Activated gamma-delta T cell treated with Interleukin-2 at 50 U/mL for 16 hours (primary cell): Measurements from ENCODE around the gene MYCBP2.
"Not testable (repeated sequence)": the region's sequence is repeated elsewhere in the genome, so short reads cannot be mapped to it uniquely, and the experiment has no call there.

Experiments
- DNase-seq: peaks from one replicate; pipeline ENCODE4 v3.0.0-alpha.2; 2020

The MYCBP2 gene

DNA sequence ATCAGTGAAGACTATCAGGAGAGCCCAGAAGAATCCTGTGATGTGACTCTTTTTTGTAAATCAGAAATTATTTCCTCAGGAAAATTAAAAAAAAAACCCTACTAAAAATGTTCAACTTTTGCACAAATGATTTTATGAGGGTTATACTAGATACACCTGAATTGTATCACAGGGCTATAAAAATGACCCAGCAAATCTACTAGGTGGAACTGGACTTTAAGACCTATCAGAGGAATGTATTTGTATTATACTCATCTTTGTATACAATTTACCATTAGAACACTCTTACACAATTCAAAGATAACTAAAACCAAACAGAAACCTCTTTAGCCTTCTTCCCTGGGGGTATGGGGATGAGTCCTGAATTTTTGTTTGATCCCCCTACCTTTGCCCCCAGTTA is 307.1 kb downstream of the MYCBP2 start:
- no peak for DNase-seq

- DNase-seq: no peak
Measured at GRCh38 chr13:77016888-77017623, 309.8 kb downstream of the MYCBP2 start.

- DNase-seq: no peak
Measured at GRCh38 chr13:77016251-77016812, 310.6 kb downstream of the MYCBP2 start.

GRCh38 chr13:77014906-77015685 is 311.8 kb downstream of the MYCBP2 start:
- DNase-seq: no peak

GRCh38 chr13:77013853-77014542 is 312.9 kb downstream of the MYCBP2 start:
- no peak for DNase-seq

- not testable (repeated sequence) for DNase-seq
Measured at GRCh38 chr13:77009719-77010118, 317.2 kb downstream of the MYCBP2 start.

GRCh38 chr13:77009011-77009410 is 317.9 kb downstream of the MYCBP2 start:
- no peak for DNase-seq

DNA sequence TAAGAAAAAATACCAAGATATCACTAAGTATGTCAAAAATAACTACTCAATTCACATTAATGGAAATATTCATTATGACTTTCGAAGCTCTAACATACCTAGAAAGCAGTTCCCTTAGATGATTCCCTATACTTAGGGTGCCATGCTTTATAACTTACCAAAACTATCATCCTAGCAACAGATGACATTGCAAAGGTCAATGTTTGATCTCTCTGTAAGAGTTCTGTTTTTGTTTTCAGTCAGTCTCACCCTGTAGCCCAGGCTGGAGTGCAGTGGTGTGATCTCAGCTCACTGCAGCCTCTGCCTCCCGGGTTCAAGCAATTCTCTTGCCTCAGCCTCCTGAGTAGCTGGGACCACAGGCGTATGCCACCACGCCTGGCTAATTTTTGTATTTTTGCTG is 318.6 kb downstream of the MYCBP2 start:
- DNase-seq: not testable (repeated sequence)

DNA sequence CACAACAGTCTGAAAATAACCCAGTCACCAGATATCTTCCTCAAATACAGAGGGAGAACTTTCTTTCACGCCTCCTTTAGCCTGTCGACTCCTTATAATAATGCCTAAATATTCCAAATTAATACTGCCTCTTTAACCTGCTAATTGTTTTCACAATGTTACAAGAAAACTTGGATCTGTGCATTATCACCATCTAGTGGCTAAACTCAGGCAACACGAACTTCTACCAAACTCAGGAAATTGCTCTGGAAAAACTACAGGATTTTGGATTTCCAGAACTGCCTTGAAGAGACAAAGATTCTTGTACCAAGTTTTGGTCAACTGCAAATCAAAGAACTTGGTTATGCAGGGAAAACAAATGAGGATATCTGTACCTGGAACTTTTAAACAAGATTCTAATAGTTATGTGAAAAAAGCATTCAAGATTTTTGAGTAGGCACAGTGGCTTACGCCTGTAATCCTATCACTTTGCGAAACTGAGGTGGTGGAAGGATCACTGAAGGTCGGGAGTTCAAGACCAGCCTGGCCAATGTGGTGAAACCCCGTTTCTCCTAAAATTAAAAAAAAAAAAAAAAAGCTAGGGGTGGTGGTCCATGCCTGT is 324.2 kb downstream of the MYCBP2 start:
- DNase-seq: no peak

GRCh38 chr13:77001963-77002587 is 324.8 kb downstream of the MYCBP2 start:
- no peak for DNase-seq

DNA sequence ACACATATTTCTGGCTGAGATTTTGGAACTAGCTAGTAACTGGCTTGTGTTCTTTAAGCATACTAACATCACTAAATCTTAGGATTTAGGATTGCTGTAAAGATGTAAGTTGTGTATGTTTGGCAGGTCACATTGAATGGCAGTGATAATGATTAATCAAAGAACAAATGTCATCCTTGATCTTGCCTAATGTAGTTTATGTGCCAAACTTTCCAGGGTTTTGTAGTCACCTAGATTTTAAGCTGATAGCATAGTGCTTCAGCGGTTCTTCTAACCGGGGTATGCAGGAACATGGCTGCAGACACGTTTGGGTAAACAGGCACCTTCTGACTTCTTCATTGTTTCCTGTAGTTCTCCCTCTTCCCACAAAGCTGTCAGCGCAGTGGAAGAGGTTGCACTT is 325.4 kb downstream of the MYCBP2 start:
- no peak for DNase-seq

DNA sequence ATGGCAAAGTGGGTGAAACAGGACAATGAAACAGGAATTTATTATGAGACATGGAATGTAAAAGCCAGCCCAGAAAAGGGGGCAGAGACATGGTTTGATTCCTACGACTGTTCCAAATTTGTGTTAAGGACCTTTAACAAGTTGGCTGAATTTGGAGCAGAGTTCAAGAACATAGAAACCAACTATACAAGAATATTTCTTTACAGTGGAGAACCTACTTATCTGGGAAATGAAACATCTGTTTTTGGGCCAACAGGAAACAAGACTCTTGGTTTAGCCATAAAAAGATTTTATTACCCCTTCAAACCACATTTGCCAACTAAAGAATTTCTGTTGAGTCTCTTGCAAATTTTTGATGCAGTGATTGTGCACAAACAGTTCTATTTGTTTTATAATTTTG is 326.4 kb downstream of the MYCBP2 start:
- no peak for DNase-seq
